ENCODE measurements around the gene A2M. TPM values are rescaled to one million over a fixed set of nuclear protein-coding genes. Genes with fewer than 3 reads are reported as not detected.

The A2M gene
- polyA plus RNA-seq, 2 of the 4 experiments (the other 2 are of a cell fraction) = not detected

GRCh38 chr12:9079082-9079481 is 36.6 kb downstream of the A2M start:
- no peak for FAIRE-seq
- CTCF ChIA-PET = interaction anchor here (1.1 to 1.7 kb wide), 2 partner anchors 11 to 29 kb away, joined by 3 to 6 read pairs; no protein-coding TSS in a partner anchor
- ATAC-seq = no peak
- Histone ChIP-seq H3K4me3 (no peak overlapping the region), H3K4me2 (no peak overlapping the region), H3K27ac (no peak overlapping the region), H3K9me3 (peaks cover 6% of the 10 kb centered on the region; the same call in 1 of the 3 replicates), H3K4me1 (no peaks in the 10 kb centered on the region)
- no peak for TF ChIP-seq SREBF2 (IDR thresholded peaks at IDR 0.05)
- TF ChIP-seq RAD21 (conservative IDR thresholded peaks at IDR 0.05 in 1 of 2, IDR thresholded peaks at IDR 0.05 in 1 of 2) = no peak
- no peak for TF ChIP-seq HDAC2 (IDR thresholded peaks at IDR 0.05)
- no peak for TF ChIP-seq FOSL2 (IDR thresholded peaks at IDR 0.05)
- no peak for TF ChIP-seq FOSL2 (CRISPR knock-in tag; IDR thresholded peaks at IDR 0.05)
- no peak for DNase-seq (ENCODE audit: low read depth in 1 of 2, low spot score in 1 of 2)
- POLR2A ChIA-PET = no interaction called here
- WGBS (ENCODE audit: missing lambda C conversion rate) = under 1% methylated on average over 3 of the region's 3 CpGs

DNA sequence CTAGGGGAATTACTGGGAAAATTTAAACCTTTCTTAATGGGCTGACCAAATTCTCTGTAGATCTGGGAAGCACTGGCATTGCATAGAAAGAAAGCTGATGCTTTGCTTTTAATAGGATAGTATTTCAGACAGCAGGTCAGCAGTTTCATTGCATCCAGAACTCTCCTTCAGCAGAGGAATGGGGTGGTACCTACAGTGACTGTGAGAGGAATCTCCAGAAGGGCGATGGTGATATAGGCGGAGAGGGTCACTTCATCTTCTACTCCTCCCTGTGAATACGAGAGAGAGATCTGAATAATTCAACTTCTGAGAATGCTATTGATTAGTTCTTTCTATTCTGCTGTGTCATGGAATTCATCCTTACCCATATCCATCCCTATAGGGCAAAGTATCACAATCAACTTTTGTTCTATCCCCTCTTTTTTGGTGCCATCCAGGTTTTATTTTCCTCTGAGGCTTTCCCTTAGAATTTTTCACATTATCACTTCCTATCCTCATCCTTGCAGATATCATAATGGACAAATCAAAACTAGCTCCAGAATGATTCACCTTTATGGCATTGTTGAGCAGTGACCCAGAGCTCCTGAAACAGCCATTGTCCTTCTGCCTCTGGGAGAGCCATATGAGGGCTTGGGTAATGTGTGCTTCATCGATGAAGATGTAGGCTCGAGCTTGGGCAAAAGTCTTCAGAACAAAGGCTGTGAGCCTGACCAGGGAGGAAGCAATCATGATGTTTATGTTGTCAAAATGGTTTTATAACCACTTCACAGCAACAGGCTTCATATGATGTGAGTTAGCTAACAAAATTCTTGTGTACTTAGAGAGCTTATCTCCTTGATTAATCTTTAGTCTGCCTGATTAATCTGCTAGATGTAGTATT is 38.3 kb downstream of the A2M start:
- CTCF ChIA-PET = interaction anchor here (0.9 to 1.2 kb wide), 4 partner anchors 10 to 37 kb away, joined by 3 to 5 read pairs (median 4); no protein-coding TSS in a partner anchor
- Histone ChIP-seq H3K4me3 (no peak overlapping the region), H3K9me3 (no peaks in the 10 kb centered on the region), H3K27ac (no peak overlapping the region), H3K4me2 (no peak overlapping the region), H3K4me1 (no peaks in the 10 kb centered on the region)
- WGBS (ENCODE audit: missing lambda C conversion rate) = 33% methylated on average over 5 of the region's 5 CpGs
- FAIRE-seq = no peak
- no peak for DNase-seq (ENCODE audit: low read depth in 1 of 2, low spot score in 1 of 2)
- no peak for ATAC-seq
- POLR2A ChIA-PET = interaction anchor here (0.7 kb wide), 1 partner anchor 13 kb away, joined by 4 read pairs; no protein-coding TSS in a partner anchor
- peak; percentile 49 for TF ChIP-seq MAFK (IDR thresholded peaks at IDR 0.05; ENCODE audit: partially characterized antibody)
- TF ChIP-seq JUNB (IDR thresholded peaks at IDR 0.05) = no peak

- CTCF ChIA-PET = interaction anchor here (1.0 kb wide), 2 partner anchors 20 to 26 kb away, joined by 3 to 4 read pairs; no protein-coding TSS in a partner anchor
- no peak for FAIRE-seq
These were observed 39.0 kb downstream of the A2M start for GRCh38 chr12:9076733-9077132.

GRCh38 chr12:9075138-9075535 is 40.6 kb downstream of the A2M start:
- H3K9me3 ChIP-seq = no peaks in the 10 kb centered on the region
- ATAC-seq (no peak), DNase-seq (ENCODE audit: low read depth in 1 of 2, low spot score in 1 of 2) (no peak), FAIRE-seq (no peak)
- H3K4me1 ChIP-seq = no peaks in the 10 kb centered on the region
- no peak overlapping the region for H3K4me2 ChIP-seq
- no peak overlapping the region for H3K27ac ChIP-seq
- CTCF ChIA-PET = interaction anchor here (1.1 to 1.3 kb wide), 2 partner anchors 9 to 26 kb away, joined by 3 read pairs; no protein-coding TSS in a partner anchor
- POLR2A ChIA-PET = no interaction called here
- TF ChIP-seq HDAC2 (IDR thresholded peaks at IDR 0.05) (no peak), RAD21 (conservative IDR thresholded peaks at IDR 0.05 in 1 of 2, IDR thresholded peaks at IDR 0.05 in 1 of 2) (no peak), USF2 (IDR thresholded peaks at IDR 0.05) (no peak), ZSCAN20 (CRISPR knock-in tag; IDR thresholded peaks at IDR 0.05) (no peak), TFCP2L1 (CRISPR knock-in tag; IDR thresholded peaks at IDR 0.05) (no peak), REST (IDR thresholded peaks at IDR 0.05) (no peak), ZFP36 (IDR thresholded peaks at IDR 0.05; ENCODE audit: borderline replicate concordance, partially characterized antibody) (no peak), POLR2AphosphoS2 (conservative IDR thresholded peaks at IDR 0.05; ENCODE audit: low read length) (no peak), CHD4 (IDR thresholded peaks at IDR 0.05; ENCODE audit: borderline replicate concordance) (no peak)
- TF ChIP-seq, protein P1, sequence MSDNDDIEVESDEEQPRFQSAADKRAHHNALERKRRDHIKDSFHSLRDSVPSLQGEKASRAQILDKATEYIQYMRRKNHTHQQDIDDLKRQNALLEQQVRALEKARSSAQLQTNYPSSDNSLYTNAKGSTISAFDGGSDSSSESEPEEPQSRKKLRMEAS (IDR thresholded peaks at IDR 0.05) = no peak
- H3K4me3 ChIP-seq = no peak overlapping the region
- WGBS (ENCODE audit: missing lambda C conversion rate) = 6% methylated on average over 1 of the region's 1 CpG

More at GRCh38 chr12:9076733-9077132, 39.0 kb downstream of the A2M start:
- Histone ChIP-seq H3K27ac (no peak overlapping the region), H3K4me1 (no peaks in the 10 kb centered on the region), H3K4me3 (no peak overlapping the region), H3K9me3 (no peaks in the 10 kb centered on the region), H3K4me2 (no peak overlapping the region)
- TF ChIP-seq RARB (CRISPR knock-in tag; IDR thresholded peaks at IDR 0.05) = no peak
- TF ChIP-seq ESRRA (IDR thresholded peaks at IDR 0.05; ENCODE audit: borderline replicate concordance, low read length) = no peak
- no peak for TF ChIP-seq RAD21 (conservative IDR thresholded peaks at IDR 0.05 in 1 of 2, IDR thresholded peaks at IDR 0.05 in 1 of 2)
- no peak for TF ChIP-seq MAZ (IDR thresholded peaks at IDR 0.05; ENCODE audit: borderline replicate concordance, low read depth, low read length)
- ATAC-seq (no peak), DNase-seq (ENCODE audit: low read depth in 1 of 2, low spot score in 1 of 2) (no peak)
- 5% methylated on average over 4 of the region's 4 CpGs for WGBS (ENCODE audit: missing lambda C conversion rate)
- POLR2A ChIA-PET = no interaction called here
